CD14-positive monocyte (primary cell): ENCODE data around the gene LSM3. TPM values are rescaled to one million over a fixed set of nuclear protein-coding genes. Genes with fewer than 3 reads are reported as not detected.

Experiments
- DNase-seq, 3 donors: peaks; one replicate each; pipeline ENCODE4 v3.0.0-alpha.2; 2011 to 2022
- H2AFZ ChIP-seq: 2 replicates; pipeline ENCODE4 v1.6.0; 2012; ENCODE audit warnings: mild to moderate bottlenecking, low read depth, low read length, inconsistent platforms; ENCODE audit not compliant: insufficient read depth, poor library complexity, severe bottlenecking
- H3K27ac ChIP-seq, 2 donors: 1 replicate in 1 of 2; 2 replicates in 1 of 2; pipeline ENCODE4 v1.5.1; 2012 to 2013; ENCODE audit warnings: low read length in 2 of 2, control low read depth in 1 of 2, inconsistent platforms in 1 of 2, low read depth in 1 of 2, mild to moderate bottlenecking in 1 of 2
- H3K27me3 ChIP-seq, 2 donors: one replicate each; pipeline versions ENCODE4 v1.6.0 to v1.6.1; 2011 to 2013; ENCODE audit warnings: low read length in 2 of 2; ENCODE audit not compliant: control insufficient read depth in 2 of 2, insufficient read depth in 2 of 2
- H3K36me3 ChIP-seq, 2 donors: replicated peaks in 1 of 2; 1 replicate in 1 of 2; 2 replicates in 1 of 2; pipeline versions ENCODE4 v1.5.1 to v1.6.1; 2012 to 2013; ENCODE audit warnings: low read length in 2 of 2, control low read depth in 1 of 2, inconsistent platforms in 1 of 2, mild to moderate bottlenecking in 1 of 2; ENCODE audit not compliant: insufficient read depth in 2 of 2, control insufficient read depth in 1 of 2
- H3K4me1 ChIP-seq, 2 donors: 1 replicate in 1 of 2; 2 replicates in 1 of 2; pipeline versions ENCODE4 v1.5.1 to v1.6.1; 2012 to 2013; ENCODE audit warnings: low read length in 2 of 2, control low read depth in 1 of 2, inconsistent platforms in 1 of 2, mild to moderate bottlenecking in 1 of 2, moderate library complexity in 1 of 2; ENCODE audit not compliant: insufficient read depth in 2 of 2, control insufficient read depth in 1 of 2
- H3K4me2 ChIP-seq: replicated peaks from 2 replicates; pipeline ENCODE3; 2012; ENCODE audit warnings: low read length, moderate library complexity, mild to moderate bottlenecking; ENCODE audit not compliant: poor library complexity, severe bottlenecking; ENCODE audit errors: extremely low read depth
- H3K4me3 ChIP-seq, 3 experiments: fragments of 200-600 bp in 1 of 3; sonication (generic) in 1 of 3; replicated peaks in 1 of 3; 1 replicate in 2 of 3; 2 replicates in 1 of 3; pipeline ENCODE4 v1.5.1; 2011 to 2013; ENCODE audit warnings: low read length in 3 of 3, mild to moderate bottlenecking in 3 of 3, control low read depth in 2 of 3, low read depth in 2 of 3, inconsistent platforms in 1 of 3, moderate library complexity in 1 of 3
- H3K79me2 ChIP-seq: 2 replicates; pipeline ENCODE4 v1.6.0; 2012; ENCODE audit warnings: mild to moderate bottlenecking, control low read depth, inconsistent platforms, low read length, moderate library complexity; ENCODE audit not compliant: insufficient read depth
- H3K9ac ChIP-seq: 2 replicates; pipeline ENCODE4 v1.6.0; 2017; ENCODE audit warnings: low read length, mild to moderate bottlenecking; ENCODE audit not compliant: insufficient read depth, poor library complexity, severe bottlenecking
- H3K9me3 ChIP-seq, 2 donors: replicated peaks in 1 of 2; 1 replicate in 1 of 2; 2 replicates in 1 of 2; pipeline versions ENCODE4 v1.5.1 to v1.6.1; 2012 to 2013; ENCODE audit warnings: low read length in 2 of 2, control low read depth in 1 of 2; ENCODE audit not compliant: control insufficient read depth in 1 of 2, insufficient read depth in 1 of 2
- H4K20me1 ChIP-seq: 2 replicates; pipeline ENCODE4 v1.6.0; 2012; ENCODE audit warnings: mild to moderate bottlenecking, low read length, control low read depth, moderate library complexity; ENCODE audit not compliant: insufficient read depth
- H3K27ac Mint-ChIP-seq, 7 donors: one replicate each; pipeline ENCODE4 v1.8.0; 2020; ENCODE audit warnings: mild to moderate bottlenecking in 7 of 7, mixed read lengths in 7 of 7, moderate library complexity in 6 of 7, inconsistent platforms in 2 of 7
- H3K27me3 Mint-ChIP-seq, 3 donors: one replicate each; pipeline ENCODE4 v1.8.0; 2021 to 2022; ENCODE audit warnings: low read depth in 3 of 3, mild to moderate bottlenecking in 3 of 3, mixed read lengths in 3 of 3, moderate library complexity in 3 of 3, inconsistent platforms in 1 of 3
- H3K36me3 Mint-ChIP-seq, 2 donors: one replicate each; pipeline ENCODE4 v1.8.0; 2020; ENCODE audit warnings: mixed read lengths in 2 of 2, inconsistent platforms in 1 of 2, mild to moderate bottlenecking in 1 of 2
- H3K4me1 Mint-ChIP-seq: one replicate; pipeline ENCODE4 v1.8.0; 2020; ENCODE audit warnings: mild to moderate bottlenecking, mixed read lengths
- H3K4me3 Mint-ChIP-seq, 2 donors: one replicate each; pipeline ENCODE4 v1.8.0; 2020; ENCODE audit warnings: mild to moderate bottlenecking in 2 of 2, mixed read lengths in 2 of 2, moderate library complexity in 1 of 2
- H3K9me3 Mint-ChIP-seq, 7 donors: one replicate each; pipeline ENCODE4 v1.8.0; 2020 to 2022; ENCODE audit warnings: mixed read lengths in 7 of 7, mild to moderate bottlenecking in 6 of 7, moderate library complexity in 6 of 7, inconsistent platforms in 2 of 7
- CTCF ChIP-seq: fragments of 200-600 bp; IDR thresholded peaks from one replicate; pipeline ENCODE4 v1.8.0; 2022; ENCODE audit warnings: antibody characterized with exemption, mild to moderate bottlenecking
- WGBS: methylation state at CpG from one replicate; pipeline ENCODE4 v1.1.5; 2013; ENCODE audit warnings: missing lambda C conversion rate; ENCODE audit not compliant: insufficient coverage; 5-methylcytosine and 5-hydroxymethylcytosine counted together
- intact Hi-C, 2 donors: fragments of 100-400 bp; cut with micrococcal nuclease; formaldehyde crosslinking; loops; one replicate each; pipeline versions ENCODE4 v1.15.0 to v1.15.1; 2023
- polyA plus RNA-seq, 3 donors: library from polyadenylated mRNA; depleted of rRNA in 1 of 3; unstranded in 2 of 3; stranded (reverse) in 1 of 3; fragments of 300-500 nt in 2 of 3; fragments of >200 nt in 1 of 3; fragmentation: Illumina TruSeq in 2 of 3; gene quantifications; 1 replicate in 2 of 3; 2 replicates in 1 of 3; pipeline ENCODE4 v1.2.3, GENCODE V29; 2012 to 2021

LSM3 gene
- polyA plus RNA-seq, 3 donors: 4.1 to 23.2 (median 19.8) TPM

GRCh38 chr3:14138878-14139655 is 39.5 kb upstream of the LSM3 start:
- Mint-ChIP-seq H3K4me1 (peaks cover 16% of the 10 kb centered on the region), H3K27ac (peak overlapping the region in 4 of 7 donors; percentile 47 to 81 (median 72))
- no peak for TF ChIP-seq CTCF

GRCh38 chr3:14139771-14140170 is 38.8 kb upstream of the LSM3 start:
- Histone ChIP-seq H3K27ac (no peak overlapping the region), H3K4me1 (peaks cover 14 to 21% of the 10 kb centered on the region in 2 donors), H4K20me1 (no peaks in the 10 kb centered on the region), H3K79me2 (no peaks in the 10 kb centered on the region), H2AFZ (no peak overlapping the region), H3K27me3 (no peaks in the 10 kb centered on the region), H3K9me3 (no peaks in the 10 kb centered on the region), H3K4me2 (no peak overlapping the region), H3K9ac (no peak overlapping the region), H3K4me3 (no peak overlapping the region), H3K36me3 (peaks cover 64 to 79% of the 10 kb centered on the region in 2 donors)
- WGBS: 75% methylated on average over 2 of the region's 5 CpGs
- intact Hi-C loops: loop anchor here in 1 of 2 donors (5.0 kb wide), 1 partner anchor 38 kb away; the partner anchor contains the start of genes LSM3 and XPC
- no peak for DNase-seq
- TF ChIP-seq CTCF: no peak
- H3K27ac Mint-ChIP-seq: peak overlapping the region in 4 of 7 donors; percentile 9 to 81 (median 47)
- H3K4me1 Mint-ChIP-seq: peaks cover 21% of the 10 kb centered on the region
- no peak overlapping the region for H3K4me3 Mint-ChIP-seq
- H3K9me3 Mint-ChIP-seq: no peaks in the 10 kb centered on the region
- peaks cover 66 to 69% of the 10 kb centered on the region in 2 donors for H3K36me3 Mint-ChIP-seq
- H3K27me3 Mint-ChIP-seq: peaks cover 0 to 3% (median 3%) of the 10 kb centered on the region in 3 donors

More at GRCh38 chr3:14138878-14139655, 39.5 kb upstream of the LSM3 start:
- Histone ChIP-seq H3K27me3 (no peaks in the 10 kb centered on the region), H3K27ac (peak overlapping the region in 1 of 2 donors; percentile 37), H3K36me3 (peaks cover 71 to 86% of the 10 kb centered on the region in 2 donors), H2AFZ (no peak overlapping the region), H3K79me2 (no peaks in the 10 kb centered on the region), H4K20me1 (no peaks in the 10 kb centered on the region), H3K9ac (no peak overlapping the region), H3K4me2 (no peak overlapping the region), H3K4me1 (peaks cover 9 to 16% of the 10 kb centered on the region in 2 donors), H3K9me3 (no peaks in the 10 kb centered on the region), H3K4me3 (no peak overlapping the region)
- Mint-ChIP-seq H3K9me3 (no peaks in the 10 kb centered on the region), H3K36me3 (peaks cover 72 to 76% of the 10 kb centered on the region in 2 donors), H3K4me3 (no peak overlapping the region), H3K27me3 (peaks cover 0 to 3% (median 3%) of the 10 kb centered on the region in 3 donors)
- intact Hi-C loops: no loop called here
- WGBS: 96% methylated on average over 12 of the region's 14 CpGs
- DNase-seq: no peak
